ENCODE measurements around the gene HLA-DQA2. TPM values are rescaled to one million over a fixed set of nuclear protein-coding genes. Genes with fewer than 3 reads are reported as not detected.
A peak's percentile ranks its signal among the peaks of the same experiment; 100 is the strongest.

Gene HLA-DQA2
- total RNA-seq, 1 experiment from 2014 or later = not detected

- Histone ChIP-seq H3K9ac (ENCODE audit: low read length) (no peak overlapping the region), H3K27me3 (ENCODE audit: insufficient read depth, low read length) (no peaks in the 10 kb centered on the region), H3K27ac (ENCODE audit: low read depth, low read length) (no peak overlapping the region), H3K4me1 (ENCODE audit: control insufficient read depth in 1 of 2, insufficient read depth in 2 of 2, low read length in 2 of 2) (peaks cover 0 to 9% of the 10 kb centered on the region in 2 experiments; a peak in 1 of 4 replicates), H4K20me1 (ENCODE audit: insufficient read depth) (no peaks in the 10 kb centered on the region), H2AFZ (ENCODE audit: low read depth, low read length, poor library complexity, severe bottlenecking) (peak overlapping the region; percentile 71), H3K4me3 (replicated peaks in 1 of 2; ENCODE audit: low read depth in 1 of 2, low read length in 2 of 2) (no peak overlapping the region), H3K36me3 (ENCODE audit: control insufficient read depth in 1 of 2, insufficient read depth in 2 of 2, low read length in 2 of 2) (no peaks in the 10 kb centered on the region), H3K4me2 (ENCODE audit: low read length) (peak overlapping the region; percentile 47), H3K9me2 (ENCODE audit: insufficient read depth) (no peaks in the 10 kb centered on the region), H3K9me3 (ENCODE audit: control insufficient read depth in 1 of 2, insufficient read depth in 1 of 2, low read depth in 1 of 2, low read length in 2 of 2) (no peaks in the 10 kb centered on the region), H3K79me2 (ENCODE audit: insufficient read depth, low read length) (no peaks in the 10 kb centered on the region)
- CTCF ChIA-PET = interaction anchor here (0.7 kb wide), 1 partner anchor 52 kb away, joined by 3 read pairs; no protein-coding TSS in a partner anchor
- TF ChIP-seq TCF7L2 (IDR thresholded peaks at IDR 0.05; ENCODE audit: borderline replicate concordance, extremely low read depth, insufficient read depth, insufficient read length) = no peak
- no peak for TF ChIP-seq EZH2 (IDR thresholded peaks at IDR 0.05)
- TF ChIP-seq JUND (IDR thresholded peaks at IDR 0.05) = no peak
- TF ChIP-seq MAX (IDR thresholded peaks at IDR 0.05) = no peak
- no peak for TF ChIP-seq ZFX (IDR thresholded peaks at IDR 0.05)
- TF ChIP-seq RAD21 (IDR thresholded peaks at IDR 0.05; ENCODE audit: low read depth) = no peak
- TF ChIP-seq SRF (IDR thresholded peaks at IDR 0.05; ENCODE audit: low read depth) = no peak
- TF ChIP-seq ELF1 (IDR thresholded peaks at IDR 0.05; ENCODE audit: borderline replicate concordance, low read depth) = no peak
- no peak for TF ChIP-seq CTCF (IDR thresholded peaks at IDR 0.05 in 2 of 3, conservative IDR thresholded peaks at IDR 0.05 in 1 of 3; ENCODE audit: borderline replicate concordance in 1 of 3, insufficient read depth in 1 of 3, low read depth in 2 of 3, low read length in 2 of 3)
- TF ChIP-seq ATF3 (IDR thresholded peaks at IDR 0.05) = no peak
- no peak for TF ChIP-seq SP1 (IDR thresholded peaks at IDR 0.05; ENCODE audit: low read depth)
- no peak for TF ChIP-seq CEBPB (IDR thresholded peaks at IDR 0.05; ENCODE audit: low read depth)
- TF ChIP-seq REST (IDR thresholded peaks at IDR 0.05; ENCODE audit: low read depth) = no peak
- DNase-seq (ENCODE audit: low read depth, low spot score) (peak; percentile 37), ATAC-seq (peak; percentile 69)
- RAD21 ChIA-PET (ENCODE audit: low non-redundant PET in 1 of 2, low total read pairs in 2 of 2, uncharacterized antibody in 2 of 2, unreplicated experiment in 2 of 2) = no interaction called here
- intact Hi-C loops (cut with micrococcal nuclease) = loop anchor here (5.0 kb wide), 1 partner anchor 100 kb away; no protein-coding TSS in a partner anchor
- POLR2A ChIA-PET = no interaction called here
- BruUV-seq (replicated peaks) = no TSS peak
These were observed 11.4 kb downstream of the HLA-DQA2 start for GRCh38 chr6:32752580-32752979.

All from HCT116 (cell line).